HEK293 (cell line): ENCODE data around the gene GRB7.
A peak's percentile ranks its signal among the peaks of the same experiment; 100 is the strongest.

Experiments
- BCL11A ChIP-seq: fragments of 450-650 bp; formaldehyde crosslinking; IDR thresholded peaks from 2 replicates; pipeline ENCODE4 v1.5.1; 2016; ENCODE audit warnings: low read depth, missing biosample characterization, missing genetic modification characterization
- ELK4 ChIP-seq: IDR thresholded peaks from 2 replicates; pipeline ENCODE4 v1.6.1; 2011; ENCODE audit warnings: mild to moderate bottlenecking, low read depth, low read length, borderline replicate concordance
- FEZF1 ChIP-seq: fragments of 450-650 bp; formaldehyde crosslinking; IDR thresholded peaks from 2 replicates; pipeline ENCODE4 v1.5.1; 2016; ENCODE audit warnings: missing biosample characterization, missing genetic modification characterization
- HOXD13 ChIP-seq: sonication (generic); formaldehyde crosslinking; IDR thresholded peaks from 2 replicates; pipeline ENCODE4 v1.8.0; 2022; ENCODE audit warnings: missing genetic modification reagents, borderline replicate concordance
- OSR2 ChIP-seq: fragments of 450-650 bp; formaldehyde crosslinking; IDR thresholded peaks from 2 replicates; pipeline ENCODE4 v1.5.1; 2016; ENCODE audit warnings: missing biosample characterization, missing genetic modification characterization
- PRDM10 ChIP-seq: fragments of 450-650 bp; formaldehyde crosslinking; IDR thresholded peaks from 2 replicates; pipeline ENCODE4 v1.5.1; 2016; ENCODE audit warnings: missing biosample characterization, missing genetic modification characterization
- ZBTB17 ChIP-seq: fragments of 450-650 bp; formaldehyde crosslinking; IDR thresholded peaks from 2 replicates; pipeline ENCODE4 v1.5.1; 2016; ENCODE audit warnings: missing biosample characterization, missing genetic modification characterization
- ZFHX2 ChIP-seq: fragments of 450-650 bp; formaldehyde crosslinking; conservative IDR thresholded peaks from 2 replicates; pipeline ENCODE4 v1.5.1; 2016; ENCODE audit warnings: missing biosample characterization, missing genetic modification characterization
- ZFP37 ChIP-seq: fragments of 450-650 bp; formaldehyde crosslinking; IDR thresholded peaks from 2 replicates; pipeline ENCODE4 v1.5.1; 2016; ENCODE audit warnings: missing biosample characterization, missing genetic modification characterization
- ZIC2 ChIP-seq: fragments of 450-650 bp; formaldehyde crosslinking; IDR thresholded peaks from 2 replicates; pipeline ENCODE4 v1.5.1; 2016; ENCODE audit warnings: missing biosample characterization, missing genetic modification characterization
- ZNF10 ChIP-seq: fragments of 450-650 bp; formaldehyde crosslinking; IDR thresholded peaks from 2 replicates; pipeline ENCODE4 v1.5.1; 2017; ENCODE audit warnings: missing biosample characterization, missing genetic modification characterization
- ZNF132 ChIP-seq: fragments of 450-650 bp; formaldehyde crosslinking; IDR thresholded peaks from 2 replicates; pipeline ENCODE4 v1.5.1; 2017; ENCODE audit warnings: missing biosample characterization, missing genetic modification characterization, borderline replicate concordance
- ZNF138 ChIP-seq: fragments of 450-650 bp; formaldehyde crosslinking; IDR thresholded peaks from 2 replicates; pipeline ENCODE4 v1.5.1; 2016; ENCODE audit warnings: missing biosample characterization, missing genetic modification characterization, borderline replicate concordance
- ZNF391 ChIP-seq: fragments of 450-650 bp; formaldehyde crosslinking; IDR thresholded peaks from 2 replicates; pipeline ENCODE4 v1.5.1; 2016; ENCODE audit warnings: low read depth, missing biosample characterization, missing genetic modification characterization, borderline replicate concordance
- ZNF510 ChIP-seq: fragments of 450-650 bp; formaldehyde crosslinking; IDR thresholded peaks from 2 replicates; pipeline ENCODE4 v1.5.1; 2018; ENCODE audit warnings: mild to moderate bottlenecking, missing genetic modification characterization, missing biosample characterization; ENCODE audit not compliant: insufficient replicate concordance
- ZNF561 ChIP-seq: fragments of 450-650 bp; IDR thresholded peaks from 2 replicates; pipeline ENCODE4 v1.5.1; 2018; ENCODE audit warnings: missing biosample characterization, missing genetic modification characterization, borderline replicate concordance
- ZNF624 ChIP-seq: fragments of 450-650 bp; formaldehyde crosslinking; IDR thresholded peaks from 2 replicates; pipeline ENCODE4 v1.5.1; 2017; ENCODE audit warnings: missing biosample characterization, missing genetic modification characterization
- ZNF626 ChIP-seq: fragments of 450-650 bp; sonication (Bioruptor Pico); formaldehyde crosslinking; IDR thresholded peaks from 2 replicates; pipeline ENCODE4 v1.5.1; 2018; ENCODE audit warnings: missing biosample characterization, missing genetic modification characterization, inconsistent platforms
- ZNF747 ChIP-seq: fragments of 450-650 bp; formaldehyde crosslinking; IDR thresholded peaks from 2 replicates; pipeline ENCODE4 v1.5.1; 2016; ENCODE audit warnings: missing biosample characterization, missing genetic modification characterization
- ZNF837 ChIP-seq: fragments of 450-650 bp; formaldehyde crosslinking; IDR thresholded peaks from 2 replicates; pipeline ENCODE4 v1.5.1; 2016; ENCODE audit warnings: missing biosample characterization, missing genetic modification characterization
- ZSCAN18 ChIP-seq: fragments of 450-650 bp; formaldehyde crosslinking; IDR thresholded peaks from 2 replicates; pipeline ENCODE4 v1.5.1; 2016; ENCODE audit warnings: missing biosample characterization, missing genetic modification characterization
- ZSCAN5A ChIP-seq: fragments of 450-650 bp; formaldehyde crosslinking; IDR thresholded peaks from 2 replicates; pipeline ENCODE4 v1.5.1; 2016; ENCODE audit warnings: missing biosample characterization, missing genetic modification characterization
- ZXDB ChIP-seq: fragments of 450-650 bp; formaldehyde crosslinking; IDR thresholded peaks from 2 replicates; pipeline ENCODE4 v1.5.1; 2016; ENCODE audit warnings: missing biosample characterization, missing genetic modification characterization
- TF ChIP-seq, protein P1 (sequence below): fragments of 450-650 bp; formaldehyde crosslinking; IDR thresholded peaks from 2 replicates; pipeline ENCODE4 v1.5.1; 2016; ENCODE audit warnings: missing biosample characterization, missing genetic modification characterization
- TF ChIP-seq, protein P2 (sequence below): fragments of 450-650 bp; formaldehyde crosslinking; IDR thresholded peaks from 2 replicates; pipeline ENCODE4 v1.5.1; 2016; ENCODE audit warnings: missing biosample characterization, missing genetic modification characterization, borderline replicate concordance
- TF ChIP-seq, protein P3 (sequence below): fragments of 450-650 bp; formaldehyde crosslinking; IDR thresholded peaks from 2 replicates; pipeline ENCODE4 v1.5.1; 2016; ENCODE audit warnings: missing biosample characterization, missing genetic modification characterization

Gene GRB7

GRCh38 chr17:39750131-39751015 lies 12.6 kb downstream of the GRB7 start (continued):
- TF ChIP-seq ZNF391 (no peak), ZFHX2 (tag by site-specific recombination) (no peak), ZNF626 (no peak), ZNF510 (tag by site-specific recombination) (no peak), OSR2 (tag by site-specific recombination) (no peak), ZNF10 (tag by site-specific recombination) (no peak), HOXD13 (CRISPR knock-in tag) (no peak), ZNF624 (tag by site-specific recombination) (no peak), ZNF132 (tag by site-specific recombination) (no peak), ZXDB (tag by site-specific recombination) (no peak), ELK4 (no peak), ZNF561 (tag by site-specific recombination) (no peak), PRDM10 (tag by site-specific recombination) (0 out of 2 replicates have a peak, but pooled peaks have one; percentile 15), ZIC2 (peak; percentile 70; the same call in 1 of the 2 replicates), ZNF837 (tag by site-specific recombination) (no peak), ZFP37 (tag by site-specific recombination) (no peak), ZSCAN18 (tag by site-specific recombination) (no peak), ZSCAN5A (tag by site-specific recombination) (no peak), FEZF1 (tag by site-specific recombination) (no peak), ZNF747 (tag by site-specific recombination) (no peak), BCL11A (tag by site-specific recombination) (no peak), ZNF138 (tag by site-specific recombination) (no peak), ZBTB17 (tag by site-specific recombination) (peak; percentile 58)
- TF ChIP-seq, protein P1, sequence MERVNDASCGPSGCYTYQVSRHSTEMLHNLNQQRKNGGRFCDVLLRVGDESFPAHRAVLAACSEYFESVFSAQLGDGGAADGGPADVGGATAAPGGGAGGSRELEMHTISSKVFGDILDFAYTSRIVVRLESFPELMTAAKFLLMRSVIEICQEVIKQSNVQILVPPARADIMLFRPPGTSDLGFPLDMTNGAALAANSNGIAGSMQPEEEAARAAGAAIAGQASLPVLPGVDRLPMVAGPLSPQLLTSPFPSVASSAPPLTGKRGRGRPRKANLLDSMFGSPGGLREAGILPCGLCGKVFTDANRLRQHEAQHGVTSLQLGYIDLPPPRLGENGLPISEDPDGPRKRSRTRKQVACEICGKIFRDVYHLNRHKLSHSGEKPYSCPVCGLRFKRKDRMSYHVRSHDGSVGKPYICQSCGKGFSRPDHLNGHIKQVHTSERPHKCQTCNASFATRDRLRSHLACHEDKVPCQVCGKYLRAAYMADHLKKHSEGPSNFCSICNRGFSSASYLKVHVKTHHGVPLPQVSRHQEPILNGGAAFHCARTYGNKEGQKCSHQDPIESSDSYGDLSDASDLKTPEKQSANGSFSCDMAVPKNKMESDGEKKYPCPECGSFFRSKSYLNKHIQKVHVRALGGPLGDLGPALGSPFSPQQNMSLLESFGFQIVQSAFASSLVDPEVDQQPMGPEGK (tag by site-specific recombination), result no peak; the same call in 1 of the 2 replicates
- TF ChIP-seq, protein P2, sequence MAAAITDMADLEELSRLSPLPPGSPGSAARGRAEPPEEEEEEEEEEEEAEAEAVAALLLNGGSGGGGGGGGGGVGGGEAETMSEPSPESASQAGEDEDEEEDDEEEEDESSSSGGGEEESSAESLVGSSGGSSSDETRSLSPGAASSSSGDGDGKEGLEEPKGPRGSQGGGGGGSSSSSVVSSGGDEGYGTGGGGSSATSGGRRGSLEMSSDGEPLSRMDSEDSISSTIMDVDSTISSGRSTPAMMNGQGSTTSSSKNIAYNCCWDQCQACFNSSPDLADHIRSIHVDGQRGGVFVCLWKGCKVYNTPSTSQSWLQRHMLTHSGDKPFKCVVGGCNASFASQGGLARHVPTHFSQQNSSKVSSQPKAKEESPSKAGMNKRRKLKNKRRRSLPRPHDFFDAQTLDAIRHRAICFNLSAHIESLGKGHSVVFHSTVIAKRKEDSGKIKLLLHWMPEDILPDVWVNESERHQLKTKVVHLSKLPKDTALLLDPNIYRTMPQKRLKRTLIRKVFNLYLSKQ (tag by site-specific recombination), result no peak
- TF ChIP-seq, protein P3, sequence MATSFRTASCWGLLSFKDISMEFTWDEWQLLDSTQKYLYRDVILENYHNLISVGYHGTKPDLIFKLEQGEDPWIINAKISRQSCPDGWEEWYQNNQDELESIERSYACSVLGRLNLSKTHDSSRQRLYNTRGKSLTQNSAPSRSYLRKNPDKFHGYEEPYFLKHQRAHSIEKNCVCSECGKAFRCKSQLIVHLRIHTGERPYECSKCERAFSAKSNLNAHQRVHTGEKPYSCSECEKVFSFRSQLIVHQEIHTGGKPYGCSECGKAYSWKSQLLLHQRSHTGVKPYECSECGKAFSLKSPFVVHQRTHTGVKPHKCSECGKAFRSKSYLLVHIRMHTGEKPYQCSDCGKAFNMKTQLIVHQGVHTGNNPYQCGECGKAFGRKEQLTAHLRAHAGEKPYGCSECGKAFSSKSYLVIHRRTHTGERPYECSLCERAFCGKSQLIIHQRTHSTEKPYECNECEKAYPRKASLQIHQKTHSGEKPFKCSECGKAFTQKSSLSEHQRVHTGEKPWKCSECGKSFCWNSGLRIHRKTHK (tag by site-specific recombination), result no peak
